Measurements from ENCODE around the gene VPS18. TPM values are rescaled to one million over a fixed set of nuclear protein-coding genes. Genes with fewer than 3 reads are reported as not detected.

The VPS18 gene
- total and polyA plus RNA-seq, 5 experiments from 2014 or later, result 11.1 to 20.7 (median 19.2) TPM

DNA sequence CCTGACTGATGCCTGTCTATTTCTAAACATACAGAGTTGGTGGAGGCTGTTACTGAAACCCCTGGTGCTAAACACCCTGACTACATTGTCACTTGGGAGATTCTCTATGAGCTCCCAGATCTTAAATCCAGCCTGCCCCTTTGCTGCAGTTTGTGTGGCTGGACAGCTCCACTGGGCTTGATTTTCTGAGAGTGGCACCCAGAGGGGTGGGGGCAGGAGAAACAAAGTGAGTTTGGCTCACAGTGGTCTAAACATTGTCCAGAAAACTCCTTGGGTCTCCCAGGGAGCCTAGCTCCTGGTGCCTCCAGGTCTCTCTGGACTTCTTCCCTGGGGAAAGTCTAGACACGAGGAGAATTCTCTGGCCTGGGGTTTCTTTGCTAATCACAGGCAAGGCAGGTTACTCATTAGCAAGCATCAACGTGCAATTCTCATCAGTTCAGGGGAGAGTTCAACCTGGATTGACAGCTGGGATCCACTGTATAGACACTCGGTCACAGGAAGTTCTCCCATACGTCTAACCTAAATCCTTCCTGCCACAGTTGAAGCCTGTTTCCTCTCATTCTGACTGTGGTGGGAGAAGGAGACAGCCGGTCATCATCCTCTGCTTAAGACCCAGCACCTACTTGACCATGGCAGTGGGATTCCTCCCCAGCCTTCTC, 27.8 kb downstream of the VPS18 start:
- POLR2A ChIA-PET, result no interaction called here
- Mint-ChIP-seq H3K36me3 (no peaks in the 10 kb centered on the region), H3K4me1 (peaks cover 4 to 22% (median 17%) of the 10 kb centered on the region in 4 donors), H3K9me3 (no peaks in the 10 kb centered on the region), H3K27ac (peak overlapping the region in 1 of 10 donors; percentile 54), H3K27me3 (peaks cover 10 to 28% (median 20%) of the 10 kb centered on the region in 5 donors), H3K4me3 (no peak overlapping the region)
- DNase-seq (no peak), ATAC-seq (no peak)

GRCh38 chr15:40922608-40923005, 28.4 kb downstream of the VPS18 start:
- H3K27ac Mint-ChIP-seq, result peak overlapping the region in 2 of 10 donors; percentile 34 to 54
- peaks cover 7 to 27% (median 20%) of the 10 kb centered on the region in 4 donors for H3K4me1 Mint-ChIP-seq
- H3K27me3 Mint-ChIP-seq, result peaks cover 12 to 33% (median 22%) of the 10 kb centered on the region in 5 donors
- no peaks in the 10 kb centered on the region for H3K36me3 Mint-ChIP-seq
- no peak for DNase-seq
- POLR2A ChIA-PET, result no interaction called here
- no peaks in the 10 kb centered on the region for H3K9me3 Mint-ChIP-seq
- no peak for ATAC-seq
- H3K4me3 Mint-ChIP-seq, result peak overlapping the region in 1 of 10 donors; percentile 56

GRCh38 chr15:40923551-40923950, 29.3 kb downstream of the VPS18 start:
- Mint-ChIP-seq H3K9me3 (no peaks in the 10 kb centered on the region), H3K27me3 (peaks cover 12 to 34% (median 23%) of the 10 kb centered on the region in 5 donors), H3K36me3 (no peaks in the 10 kb centered on the region), H3K4me1 (peaks cover 7 to 29% (median 22%) of the 10 kb centered on the region in 4 donors), H3K27ac (peak overlapping the region in 1 of 10 donors; percentile 57), H3K4me3 (no peak overlapping the region)
- ATAC-seq (no peak), DNase-seq (no peak)
- POLR2A ChIA-PET, result interaction anchor here (0.9 kb wide), 1 partner anchor 18 kb away, joined by 3 read pairs; no protein-coding TSS in a partner anchor

DNA sequence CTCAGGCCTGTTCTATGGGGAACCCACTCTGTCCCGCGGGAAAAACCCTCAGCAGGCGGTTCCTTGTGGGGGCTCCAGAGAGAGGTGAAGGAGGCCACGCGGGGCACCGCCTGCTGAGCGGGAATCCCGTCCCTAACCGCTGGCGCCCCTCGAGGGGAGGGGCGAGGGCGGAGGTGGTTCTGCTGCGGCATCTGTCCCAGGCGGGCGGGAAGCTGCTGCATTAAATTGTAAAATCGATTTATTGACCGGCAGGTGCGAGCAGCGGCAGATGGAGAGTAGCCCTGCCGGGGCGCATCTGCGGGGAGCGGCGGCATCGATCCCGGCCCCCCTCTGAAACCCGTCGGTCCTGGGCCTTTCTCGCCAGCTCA, 31.2 kb downstream of the VPS18 start:
- POLR2A ChIA-PET, result interaction anchor here (0.6 to 2.2 kb wide), 3 partner anchors 8 to 19 kb away, joined by 3 to 8 read pairs (median 6); no protein-coding TSS in a partner anchor
- Mint-ChIP-seq H3K27me3 (peaks cover 16 to 52% (median 32%) of the 10 kb centered on the region in 5 donors), H3K27ac (no peak overlapping the region), H3K36me3 (no peaks in the 10 kb centered on the region), H3K4me1 (peaks cover 16 to 46% (median 37%) of the 10 kb centered on the region in 4 donors), H3K9me3 (no peaks in the 10 kb centered on the region), H3K4me3 (peak overlapping the region in 9 of 10 donors; percentile 36 to 88 (median 48))
- ATAC-seq (no peak), DNase-seq (no peak)

- no peaks in the 10 kb centered on the region for H3K36me3 Mint-ChIP-seq
- H3K27ac Mint-ChIP-seq, result no peak overlapping the region
- ATAC-seq (peak; percentile 26 to 40), DNase-seq (peak in 1 of 10 donors; percentile 28)
- peaks cover 21 to 58% (median 37%) of the 10 kb centered on the region in 5 donors for H3K27me3 Mint-ChIP-seq
- POLR2A ChIA-PET, result interaction anchor here (0.6 to 2.2 kb wide), 3 partner anchors 8 to 19 kb away, joined by 3 to 8 read pairs (median 6); no protein-coding TSS in a partner anchor
- H3K4me1 Mint-ChIP-seq, result peaks cover 16 to 52% (median 43%) of the 10 kb centered on the region in 4 donors
- H3K4me3 Mint-ChIP-seq, result peak overlapping the region; percentile 20 to 89 (median 78)
- no peaks in the 10 kb centered on the region for H3K9me3 Mint-ChIP-seq
These were observed 31.8 kb downstream of the VPS18 start for GRCh38 chr15:40925863-40926658.

- DNase-seq (no peak), ATAC-seq (no peak)
- Mint-ChIP-seq H3K4me1 (peaks cover 19 to 59% (median 49%) of the 10 kb centered on the region in 4 donors), H3K27ac (no peak overlapping the region), H3K36me3 (no peaks in the 10 kb centered on the region), H3K27me3 (peaks cover 22 to 66% (median 44%) of the 10 kb centered on the region in 5 donors), H3K4me3 (peak overlapping the region; percentile 16 to 89 (median 80)), H3K9me3 (no peaks in the 10 kb centered on the region)
- POLR2A ChIA-PET, result interaction anchor here (6.9 kb wide), 1 partner anchor 15 kb away, joined by 50 read pairs; no protein-coding TSS in a partner anchor
These were observed 32.6 kb downstream of the VPS18 start for GRCh38 chr15:40926659-40927494.

DNA sequence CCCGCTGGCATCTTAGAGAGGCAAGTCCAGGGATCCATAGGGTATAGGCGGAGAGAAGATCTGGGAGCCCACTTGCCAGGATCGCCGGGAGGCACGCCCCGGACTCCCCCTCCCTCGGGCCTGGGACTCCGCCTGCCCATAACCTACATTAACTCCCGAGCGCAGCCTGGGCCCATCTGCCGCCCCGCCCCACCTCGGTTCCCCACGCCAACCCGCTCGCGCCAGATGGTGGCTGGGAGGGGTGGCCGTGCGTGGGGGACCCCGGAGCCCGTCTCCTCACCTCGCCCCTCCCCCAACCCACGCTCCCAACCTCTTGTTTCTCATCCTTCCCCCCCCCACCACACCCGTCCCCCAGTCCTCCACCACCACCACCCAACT, 33.2 kb downstream of the VPS18 start:
- POLR2A ChIA-PET, result interaction anchor here (0.8 to 6.9 kb wide), 5 partner anchors 8 to 20 kb away, joined by 3 to 50 read pairs (median 4); no protein-coding TSS in a partner anchor
- Mint-ChIP-seq H3K4me1 (peaks cover 23 to 65% (median 54%) of the 10 kb centered on the region in 4 donors), H3K4me3 (peak overlapping the region; percentile 16 to 89 (median 80)), H3K27ac (no peak overlapping the region), H3K9me3 (no peaks in the 10 kb centered on the region), H3K36me3 (no peaks in the 10 kb centered on the region), H3K27me3 (peaks cover 22 to 72% (median 50%) of the 10 kb centered on the region in 5 donors)
- DNase-seq (no peak), ATAC-seq (no peak)

GRCh38 chr15:40927873-40928806, 33.9 kb downstream of the VPS18 start:
- Mint-ChIP-seq H3K36me3 (no peaks in the 10 kb centered on the region), H3K27me3 (peaks cover 22 to 73% (median 48%) of the 10 kb centered on the region in 5 donors), H3K9me3 (no peaks in the 10 kb centered on the region), H3K4me1 (peaks cover 23 to 66% (median 55%) of the 10 kb centered on the region in 4 donors), H3K4me3 (peak overlapping the region; percentile 73 to 90 (median 84)), H3K27ac (no peak overlapping the region)
- ATAC-seq, result peak; percentile 5
- DNase-seq, result no peak
- POLR2A ChIA-PET, result interaction anchor here (0.6 to 6.9 kb wide), 7 partner anchors 9 to 260 kb away, joined by 3 to 50 read pairs (median 4); no protein-coding TSS in a partner anchor

DNA sequence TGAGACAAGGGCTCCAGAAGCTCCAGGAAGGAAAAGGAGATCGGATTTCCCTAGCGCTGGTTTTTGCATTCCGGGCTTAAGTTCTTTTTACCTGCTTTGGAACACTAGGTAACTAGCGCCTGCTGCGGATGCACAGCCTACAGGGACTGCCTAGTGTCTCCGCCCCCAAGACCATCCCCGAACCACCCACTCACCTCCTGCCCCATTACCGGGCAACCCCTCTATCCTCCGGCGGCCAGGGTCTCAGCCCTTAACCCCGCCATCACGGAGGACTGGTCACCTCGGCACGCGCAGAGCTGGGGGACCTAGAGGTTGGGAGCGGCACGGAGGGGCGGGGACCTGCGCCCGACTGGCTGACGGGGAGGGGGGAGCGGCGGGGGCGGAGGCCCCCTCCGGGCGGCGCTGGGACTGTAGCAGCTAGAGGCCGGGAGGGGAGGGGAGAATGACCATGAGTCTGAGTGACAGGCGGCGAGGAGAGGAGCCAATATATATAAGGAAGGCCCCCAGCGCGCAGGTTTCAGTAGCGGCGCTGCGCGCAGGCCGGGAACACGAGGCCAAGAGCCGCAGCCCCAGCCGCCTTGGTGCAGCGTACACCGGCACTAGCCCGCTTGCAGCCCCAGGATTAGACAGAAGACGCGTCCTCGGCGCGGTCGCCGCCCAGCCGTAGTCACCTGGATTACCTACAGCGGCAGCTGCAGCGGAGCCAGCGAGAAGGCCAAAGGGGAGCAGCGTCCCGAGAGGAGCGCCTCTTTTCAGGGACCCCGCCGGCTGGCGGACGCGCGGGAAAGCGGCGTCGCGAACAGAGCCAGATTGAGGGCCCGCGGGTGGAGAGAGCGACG, 34.8 kb downstream of the VPS18 start, which contains the start of gene DLL4:
TSS of gene DLL4 (plus strand) at position 520 of the 839 bp plus-strand sequence. CDS start 329 bp downstream, outside the sequence.
- POLR2A ChIA-PET, result interaction anchor here (0.6 to 6.9 kb wide), 6 partner anchors 10 to 259 kb away, joined by 3 to 50 read pairs (median 4); no protein-coding TSS in a partner anchor
- Mint-ChIP-seq H3K36me3 (no peaks in the 10 kb centered on the region), H3K9me3 (no peaks in the 10 kb centered on the region), H3K27me3 (peaks cover 22 to 72% (median 53%) of the 10 kb centered on the region in 5 donors), H3K4me3 (peak within 1 kb of the TSS; percentile 73 to 90 (median 84)), H3K27ac (peak within 1 kb of the TSS in 1 of 10 donors; percentile 44), H3K4me1 (peaks cover 23 to 66% (median 56%) of the 10 kb centered on the region in 4 donors)
- DNase-seq (peak in 6 of 10 donors; percentile 16 to 55 (median 47)), ATAC-seq (peak; percentile 49 to 62)
